Retinal pigment epithelial cell (primary cell): Measurements from ENCODE around the gene GPS1.

Source experiments
- DNase-seq: peaks from one replicate; pipeline ENCODE4 v3.0.0-alpha.2; 2010; ENCODE audit warnings: low read depth
- H3K4me3 ChIP-seq: 2 replicates; pipeline ENCODE4 v1.5.1; 2011; ENCODE audit warnings: mild to moderate bottlenecking, low read length, control low read depth, moderate library complexity
- TF ChIP-seq, protein P1 (sequence below): conservative IDR thresholded peaks from 2 replicates; pipeline ENCODE4 v1.5.1; 2011; ENCODE audit warnings: low read depth, low read length, control low read depth, inconsistent platforms

Gene GPS1

DNA sequence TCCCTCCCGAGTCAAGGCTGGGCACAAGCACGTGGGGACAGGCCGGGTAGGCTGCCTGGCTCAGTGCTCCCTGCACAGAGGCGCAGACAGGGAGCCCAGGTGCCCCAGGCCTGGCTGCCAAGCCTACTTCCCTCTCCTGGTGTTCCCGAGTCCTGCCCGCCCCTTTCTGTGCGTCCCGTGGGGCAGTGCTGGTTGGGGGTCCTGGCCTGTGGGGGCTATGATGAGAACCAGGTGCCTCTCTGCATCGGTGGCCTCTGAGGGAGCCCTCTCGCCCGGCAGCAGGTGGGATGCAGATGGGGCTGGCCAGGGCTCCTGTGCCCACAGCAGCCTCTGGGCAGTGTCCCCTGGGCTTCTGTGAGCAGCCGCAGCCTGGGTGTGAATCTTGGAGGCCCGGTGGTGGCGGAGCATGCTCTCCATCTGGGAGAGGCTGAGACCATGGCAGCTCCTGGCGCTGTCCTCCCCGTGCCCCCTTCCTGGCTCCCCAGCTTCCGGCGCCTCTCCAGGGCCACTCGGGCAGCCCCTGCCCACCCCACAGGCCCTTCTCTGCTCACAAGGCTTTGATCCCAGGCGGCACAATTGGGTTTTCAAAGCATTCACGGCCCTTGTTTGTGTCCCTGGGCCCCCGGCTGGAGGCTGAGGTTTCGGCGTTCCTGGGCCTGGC, 36.3 kb upstream of the GPS1 start:
- DNase-seq: no peak
- H3K4me3 ChIP-seq: no peak overlapping the region
- TF ChIP-seq, protein P1, sequence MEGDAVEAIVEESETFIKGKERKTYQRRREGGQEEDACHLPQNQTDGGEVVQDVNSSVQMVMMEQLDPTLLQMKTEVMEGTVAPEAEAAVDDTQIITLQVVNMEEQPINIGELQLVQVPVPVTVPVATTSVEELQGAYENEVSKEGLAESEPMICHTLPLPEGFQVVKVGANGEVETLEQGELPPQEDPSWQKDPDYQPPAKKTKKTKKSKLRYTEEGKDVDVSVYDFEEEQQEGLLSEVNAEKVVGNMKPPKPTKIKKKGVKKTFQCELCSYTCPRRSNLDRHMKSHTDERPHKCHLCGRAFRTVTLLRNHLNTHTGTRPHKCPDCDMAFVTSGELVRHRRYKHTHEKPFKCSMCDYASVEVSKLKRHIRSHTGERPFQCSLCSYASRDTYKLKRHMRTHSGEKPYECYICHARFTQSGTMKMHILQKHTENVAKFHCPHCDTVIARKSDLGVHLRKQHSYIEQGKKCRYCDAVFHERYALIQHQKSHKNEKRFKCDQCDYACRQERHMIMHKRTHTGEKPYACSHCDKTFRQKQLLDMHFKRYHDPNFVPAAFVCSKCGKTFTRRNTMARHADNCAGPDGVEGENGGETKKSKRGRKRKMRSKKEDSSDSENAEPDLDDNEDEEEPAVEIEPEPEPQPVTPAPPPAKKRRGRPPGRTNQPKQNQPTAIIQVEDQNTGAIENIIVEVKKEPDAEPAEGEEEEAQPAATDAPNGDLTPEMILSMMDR: no peak

DNA sequence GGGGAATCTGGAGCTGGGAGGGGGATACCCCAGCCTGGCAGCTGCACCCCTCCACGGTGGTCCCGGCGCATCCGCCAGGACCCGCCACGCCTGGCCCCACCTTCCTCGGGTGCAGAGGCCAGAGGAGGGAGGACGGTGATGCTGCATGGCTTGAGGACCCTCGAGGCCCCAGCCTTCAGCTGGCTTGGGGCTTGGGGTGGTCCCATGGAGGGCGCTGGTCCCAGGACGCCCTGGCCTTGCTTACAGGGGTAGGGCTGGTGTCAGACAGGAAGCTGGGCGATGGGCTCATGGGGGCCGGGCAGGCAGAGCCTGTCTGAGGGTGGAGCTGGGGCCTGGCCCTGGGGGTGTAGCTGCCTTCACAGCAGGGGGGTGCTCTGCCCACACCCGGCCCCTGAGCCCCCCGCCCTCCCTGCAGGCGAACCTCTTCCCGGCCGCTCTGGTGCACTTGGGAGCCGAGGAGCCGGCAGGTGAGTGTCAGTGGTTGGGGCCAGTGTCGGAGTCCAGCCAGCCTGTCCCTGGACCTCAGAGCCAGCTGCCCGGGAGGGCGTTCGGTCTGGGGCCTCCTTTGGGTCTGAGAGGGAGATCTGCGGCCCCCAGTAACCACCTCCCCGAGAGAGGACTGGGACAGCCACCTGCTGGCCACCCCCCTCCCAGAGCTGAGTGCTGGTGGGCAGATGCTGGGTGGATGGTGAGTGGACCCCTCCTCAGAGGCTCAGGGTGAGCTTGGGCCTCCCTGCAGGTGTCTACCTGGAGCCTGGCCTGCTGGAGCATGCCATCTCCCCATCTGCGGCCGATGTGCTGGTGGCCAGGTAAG, 35.4 kb upstream of the GPS1 start:
- no peak overlapping the region for H3K4me3 ChIP-seq
- TF ChIP-seq, protein P1: no peak
- no peak for DNase-seq

DNA sequence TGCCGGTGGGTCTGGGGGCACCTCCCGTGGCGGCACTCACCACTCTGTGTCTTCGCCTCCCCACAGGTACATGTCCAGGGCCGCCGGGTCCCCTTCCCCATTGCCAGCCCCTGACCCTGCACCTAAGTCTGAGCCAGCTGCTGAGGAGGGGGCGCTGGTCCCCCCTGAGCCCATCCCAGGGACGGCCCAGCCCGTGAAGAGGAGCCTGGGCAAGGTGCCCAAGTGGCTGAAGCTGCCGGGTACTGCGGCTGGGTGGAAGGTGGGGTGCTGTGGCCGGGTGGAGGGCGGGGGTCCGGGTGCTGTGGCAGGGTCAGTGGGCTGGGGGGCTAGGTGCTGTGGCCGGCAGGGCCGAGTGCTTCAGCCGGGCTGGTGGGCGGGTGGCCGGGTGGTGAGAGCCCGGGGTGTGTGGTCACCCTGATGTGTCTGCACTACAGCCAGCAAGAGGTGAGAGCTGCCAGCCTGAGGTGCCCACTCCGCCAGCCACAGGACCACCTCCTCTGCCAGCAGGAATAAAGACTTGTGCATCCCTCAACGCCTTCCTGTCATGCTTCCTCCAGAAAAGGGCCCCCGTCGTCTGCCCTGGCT, 34.7 kb upstream of the GPS1 start:
- no peak for DNase-seq
- H3K4me3 ChIP-seq: no peak overlapping the region
- TF ChIP-seq, protein P1: no peak

DNA sequence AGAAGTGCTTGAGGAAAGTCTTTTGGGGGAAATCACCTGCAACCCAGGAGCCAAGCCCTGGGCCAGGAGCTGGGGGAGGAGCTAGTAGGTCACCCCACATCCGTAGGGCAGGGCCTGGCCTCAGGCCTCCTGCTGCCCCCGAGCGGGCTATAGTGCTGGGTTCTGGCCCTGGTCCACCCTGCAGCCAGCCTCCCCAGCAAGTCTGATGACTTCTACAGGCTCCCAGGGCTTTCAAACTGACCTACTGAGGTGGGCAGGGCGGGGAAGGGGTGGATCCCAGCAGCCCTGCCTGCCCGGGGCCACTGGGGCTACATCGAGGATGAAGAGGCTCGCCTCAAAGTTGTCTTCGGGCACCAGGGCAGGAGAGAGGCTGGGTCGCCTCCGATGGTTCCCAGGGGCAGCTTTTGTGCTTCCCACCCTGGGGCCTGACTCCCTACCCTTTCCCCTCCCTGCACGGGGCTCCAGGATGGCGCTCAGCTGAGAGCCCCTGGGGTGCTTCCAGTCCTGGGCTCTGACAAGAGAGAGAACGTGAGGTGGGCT, 34.0 kb upstream of the GPS1 start:
- DNase-seq: no peak
- TF ChIP-seq, protein P1: no peak
- H3K4me3 ChIP-seq: no peak overlapping the region

DNA sequence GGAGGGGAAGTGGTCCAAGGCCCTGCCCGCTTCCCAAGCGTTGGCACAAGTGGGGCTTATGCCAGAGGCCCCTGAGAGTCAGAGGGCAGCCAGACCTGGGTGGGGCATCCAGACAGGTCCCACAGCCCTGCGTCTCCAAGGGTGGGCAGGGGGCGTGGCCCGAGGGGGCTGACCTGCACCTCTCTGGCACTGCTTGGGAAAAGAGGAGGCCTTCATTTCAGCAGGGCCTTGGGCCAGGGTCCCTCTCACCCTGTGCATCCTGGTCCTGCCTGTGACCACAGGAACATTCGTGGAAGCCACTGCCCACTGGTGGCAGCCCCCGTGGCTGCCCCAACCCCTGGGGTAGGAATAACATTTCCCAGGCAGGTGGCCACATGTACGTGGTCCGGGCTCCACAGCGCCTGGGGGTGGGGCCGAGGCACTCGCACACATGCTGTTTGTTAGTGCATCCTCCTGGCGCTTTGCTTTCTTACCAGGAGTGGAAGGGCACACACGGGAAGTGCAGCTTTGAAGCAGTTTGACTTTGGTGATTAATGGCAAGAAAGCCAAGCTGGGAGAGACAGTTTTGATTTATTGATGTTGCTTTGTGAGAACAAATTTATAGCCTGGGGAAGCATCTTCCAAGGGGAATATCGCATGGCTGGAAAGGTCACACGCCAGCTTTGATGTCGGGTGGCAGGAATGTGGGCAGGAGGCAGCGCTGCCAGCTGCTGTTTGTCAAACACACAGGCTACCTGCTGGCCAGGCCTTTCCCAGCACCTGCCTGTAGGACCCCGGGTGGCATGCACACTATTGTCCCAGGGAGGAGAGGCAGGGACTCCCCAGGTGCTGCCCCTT, 33.3 kb upstream of the GPS1 start:
- TF ChIP-seq, protein P1: no peak
- no peak for DNase-seq
- H3K4me3 ChIP-seq: no peak overlapping the region

DNA sequence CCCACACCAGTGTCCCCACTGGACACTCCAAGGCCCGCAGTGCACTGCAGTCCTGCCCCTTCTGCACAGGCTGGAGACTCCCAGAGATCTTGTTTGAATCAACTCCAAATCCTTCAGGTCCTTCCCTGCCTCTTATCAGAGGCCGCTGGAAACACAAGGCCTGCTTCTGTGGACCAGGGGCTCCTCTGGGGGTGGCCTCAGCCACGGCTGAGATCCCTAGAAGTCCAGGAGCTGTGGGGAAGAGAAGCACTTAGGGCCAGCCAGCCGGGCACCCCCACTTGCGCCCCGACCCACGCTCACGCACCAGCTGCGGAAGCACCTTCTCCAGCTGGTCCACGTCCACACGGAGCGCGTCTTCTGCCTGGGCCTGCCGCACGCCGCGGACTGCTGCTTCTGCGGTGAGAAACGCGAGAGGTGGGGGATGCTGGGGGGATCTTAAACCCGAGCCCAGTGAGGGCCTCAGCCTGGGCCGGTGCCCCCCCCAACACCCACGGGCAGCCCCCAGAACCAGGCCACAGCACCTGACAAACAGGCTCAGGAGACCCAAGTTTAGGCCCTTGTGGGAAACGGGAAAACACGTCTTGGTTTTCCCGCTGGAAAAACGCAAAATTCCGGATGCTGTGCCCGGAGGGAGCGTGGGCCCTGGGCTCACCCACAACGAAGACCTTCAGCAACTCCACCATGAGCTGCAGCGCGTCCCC, 32.6 kb upstream of the GPS1 start:
- TF ChIP-seq, protein P1: no peak
- DNase-seq: no peak
- no peak overlapping the region for H3K4me3 ChIP-seq
